HEK293 (cell line): ENCODE results near the gene TYROBP.

ENCODE experiments used
- CTCF ChIA-PET: fragments of 350-600 bp; formaldehyde crosslinking; extraction: SDS; loops from one replicate; lab custom pipeline; 2021; ENCODE audit warnings: antibody characterized with exemption; lab: Yijun Ruan, JAX
- POLR2A ChIA-PET: fragments of 300-600 bp; formaldehyde crosslinking; extraction: SDS; loops from one replicate; lab custom pipeline; 2020; ENCODE audit warnings: antibody characterized with exemption, inconsistent platforms; lab: Yijun Ruan, JAX
- H3K27ac ChIP-seq: fragments of 200-500 bp; sonication (Bioruptor generic); 2 replicates; pipeline ENCODE4 v1.5.1; 2014; ENCODE audit warnings: low read depth, low read length, control low read depth, inconsistent platforms; ENCODE audit errors: extremely low read depth
- H3K36me3 ChIP-seq, 2 experiments: fragments of 200-500 bp in 1 of 2; sonication (Bioruptor generic) in 1 of 2; 1 replicate in 1 of 2; 2 replicates in 1 of 2; pipeline ENCODE4 v1.5.1; 2014 to 2017; ENCODE audit warnings: inconsistent platforms in 2 of 2, low read length in 2 of 2; ENCODE audit not compliant: control insufficient read depth in 2 of 2, insufficient read depth in 1 of 2
- H3K4me1 ChIP-seq: fragments of 200-500 bp; sonication (Bioruptor generic); 2 replicates; pipeline ENCODE4 v1.5.1; 2014; ENCODE audit warnings: mild to moderate bottlenecking, low read length, inconsistent platforms; ENCODE audit not compliant: control insufficient read depth, insufficient read depth
- H3K4me3 ChIP-seq: 2 replicates; pipeline ENCODE4 v1.5.1; 2011; ENCODE audit warnings: low read depth, mild to moderate bottlenecking, control low read depth, low read length, moderate library complexity
- H3K9me3 ChIP-seq: fragments of 200-500 bp; sonication (Bioruptor generic); 2 replicates; pipeline ENCODE4 v1.5.1; 2014; ENCODE audit warnings: low read depth, low read length, inconsistent platforms; ENCODE audit not compliant: control insufficient read depth, insufficient read depth
- GLIS2 ChIP-seq: fragments of 450-650 bp; formaldehyde crosslinking; IDR thresholded peaks from 2 replicates; pipeline ENCODE4 v1.5.1; 2016; ENCODE audit warnings: missing biosample characterization, missing genetic modification characterization
- HOXD13 ChIP-seq: sonication (generic); formaldehyde crosslinking; IDR thresholded peaks from 2 replicates; pipeline ENCODE4 v1.8.0; 2022; ENCODE audit warnings: missing genetic modification reagents, borderline replicate concordance
- SCRT1 ChIP-seq: fragments of 450-650 bp; formaldehyde crosslinking; IDR thresholded peaks from 2 replicates; pipeline ENCODE4 v1.5.1; 2016; ENCODE audit warnings: missing biosample characterization, missing genetic modification characterization, borderline replicate concordance
- TCF7L2 ChIP-seq: IDR thresholded peaks from 2 replicates; pipeline ENCODE4 v1.6.1; 2011; ENCODE audit warnings: low read depth, mild to moderate bottlenecking, inconsistent platforms, low read length, moderate library complexity, borderline replicate concordance
- ZNF175 ChIP-seq: fragments of 450-650 bp; formaldehyde crosslinking; IDR thresholded peaks from 2 replicates; pipeline ENCODE4 v1.5.1; 2016; ENCODE audit warnings: missing biosample characterization, missing genetic modification characterization
- ZNF202 ChIP-seq: fragments of 450-650 bp; formaldehyde crosslinking; IDR thresholded peaks from 2 replicates; pipeline ENCODE4 v1.5.1; 2016; ENCODE audit warnings: missing biosample characterization, missing genetic modification characterization, borderline replicate concordance
- ZNF248 ChIP-seq: fragments of 450-650 bp; formaldehyde crosslinking; IDR thresholded peaks from 2 replicates; pipeline ENCODE4 v1.5.1; 2017; ENCODE audit warnings: missing biosample characterization, missing genetic modification characterization
- ZNF274 ChIP-seq, 2 experiments: fragments of 200-500 bp in 1 of 2; fragments of 450-650 bp in 1 of 2; sonication (Bioruptor generic) in 1 of 2; formaldehyde crosslinking in 1 of 2; IDR thresholded peaks; 2 replicates each; pipeline versions ENCODE4 v1.5.1 to v1.6.1; 2014 to 2016; ENCODE audit warnings: borderline replicate concordance in 1 of 2, inconsistent platforms in 1 of 2, low read length in 1 of 2, missing biosample characterization in 1 of 2, missing genetic modification characterization in 1 of 2
- ZNF302 ChIP-seq: fragments of 450-650 bp; formaldehyde crosslinking; IDR thresholded peaks from 2 replicates; pipeline ENCODE4 v1.5.1; 2016; ENCODE audit warnings: missing biosample characterization, missing genetic modification characterization, low read depth
- ZNF354C ChIP-seq: fragments of 450-650 bp; formaldehyde crosslinking; IDR thresholded peaks from 2 replicates; pipeline ENCODE4 v1.5.1; 2016; ENCODE audit warnings: missing biosample characterization, missing genetic modification characterization, low read depth, borderline replicate concordance
- ZNF366 ChIP-seq: fragments of 450-650 bp; formaldehyde crosslinking; conservative IDR thresholded peaks from 2 replicates; pipeline ENCODE4 v1.5.1; 2016; ENCODE audit warnings: missing biosample characterization, missing genetic modification characterization
- ZNF426 ChIP-seq: fragments of 450-650 bp; formaldehyde crosslinking; IDR thresholded peaks from 2 replicates; pipeline ENCODE4 v1.5.1; 2017; ENCODE audit warnings: missing biosample characterization, missing genetic modification characterization, mild to moderate bottlenecking, inconsistent platforms, moderate library complexity
- ZNF561 ChIP-seq: fragments of 450-650 bp; IDR thresholded peaks from 2 replicates; pipeline ENCODE4 v1.5.1; 2018; ENCODE audit warnings: missing biosample characterization, missing genetic modification characterization, borderline replicate concordance
- ZNF571 ChIP-seq: fragments of 450-650 bp; formaldehyde crosslinking; IDR thresholded peaks from 2 replicates; pipeline ENCODE4 v1.5.0; 2017; ENCODE audit warnings: missing biosample characterization, missing genetic modification characterization
- ZNF596 ChIP-seq: fragments of 450-650 bp; IDR thresholded peaks from 2 replicates; pipeline ENCODE4 v1.5.0; 2018; ENCODE audit warnings: missing biosample characterization, mild to moderate bottlenecking, missing genetic modification characterization, moderate library complexity
- ZNF600 ChIP-seq: fragments of 450-650 bp; formaldehyde crosslinking; IDR thresholded peaks from 2 replicates; pipeline ENCODE4 v1.5.1; 2016; ENCODE audit warnings: missing biosample characterization, missing genetic modification characterization
- ZNF645 ChIP-seq: fragments of 450-650 bp; formaldehyde crosslinking; IDR thresholded peaks from 2 replicates; pipeline ENCODE4; 2016; ENCODE audit warnings: missing biosample characterization, missing genetic modification characterization
- ZNF664 ChIP-seq: fragments of 450-650 bp; formaldehyde crosslinking; IDR thresholded peaks from 2 replicates; pipeline ENCODE4 v1.5.1; 2016; ENCODE audit warnings: missing biosample characterization, missing genetic modification characterization
- ZNF677 ChIP-seq: fragments of 450-650 bp; IDR thresholded peaks from 2 replicates; pipeline ENCODE4 v1.5.0; 2018; ENCODE audit warnings: missing biosample characterization, mild to moderate bottlenecking, missing genetic modification characterization, moderate library complexity
- ZNF837 ChIP-seq: fragments of 450-650 bp; formaldehyde crosslinking; IDR thresholded peaks from 2 replicates; pipeline ENCODE4 v1.5.1; 2016; ENCODE audit warnings: missing biosample characterization, missing genetic modification characterization
- ZNF843 ChIP-seq: fragments of 450-650 bp; formaldehyde crosslinking; IDR thresholded peaks from 2 replicates; pipeline ENCODE4 v1.5.1; 2016; ENCODE audit warnings: missing biosample characterization, missing genetic modification characterization
- ZSCAN23 ChIP-seq: fragments of 450-650 bp; formaldehyde crosslinking; IDR thresholded peaks from 2 replicates; pipeline ENCODE4 v1.5.1; 2016; ENCODE audit warnings: missing biosample characterization, missing genetic modification characterization
- TF ChIP-seq, protein P1 (sequence below): fragments of 450-650 bp; formaldehyde crosslinking; IDR thresholded peaks from 2 replicates; pipeline ENCODE4 v1.5.0; 2017; ENCODE audit warnings: missing biosample characterization, missing genetic modification characterization, borderline replicate concordance
- TF ChIP-seq, protein P2 (sequence below): fragments of 450-650 bp; formaldehyde crosslinking; IDR thresholded peaks from 2 replicates; pipeline ENCODE4 v1.5.1; 2016; ENCODE audit warnings: missing biosample characterization, missing genetic modification characterization

The TYROBP gene

DNA sequence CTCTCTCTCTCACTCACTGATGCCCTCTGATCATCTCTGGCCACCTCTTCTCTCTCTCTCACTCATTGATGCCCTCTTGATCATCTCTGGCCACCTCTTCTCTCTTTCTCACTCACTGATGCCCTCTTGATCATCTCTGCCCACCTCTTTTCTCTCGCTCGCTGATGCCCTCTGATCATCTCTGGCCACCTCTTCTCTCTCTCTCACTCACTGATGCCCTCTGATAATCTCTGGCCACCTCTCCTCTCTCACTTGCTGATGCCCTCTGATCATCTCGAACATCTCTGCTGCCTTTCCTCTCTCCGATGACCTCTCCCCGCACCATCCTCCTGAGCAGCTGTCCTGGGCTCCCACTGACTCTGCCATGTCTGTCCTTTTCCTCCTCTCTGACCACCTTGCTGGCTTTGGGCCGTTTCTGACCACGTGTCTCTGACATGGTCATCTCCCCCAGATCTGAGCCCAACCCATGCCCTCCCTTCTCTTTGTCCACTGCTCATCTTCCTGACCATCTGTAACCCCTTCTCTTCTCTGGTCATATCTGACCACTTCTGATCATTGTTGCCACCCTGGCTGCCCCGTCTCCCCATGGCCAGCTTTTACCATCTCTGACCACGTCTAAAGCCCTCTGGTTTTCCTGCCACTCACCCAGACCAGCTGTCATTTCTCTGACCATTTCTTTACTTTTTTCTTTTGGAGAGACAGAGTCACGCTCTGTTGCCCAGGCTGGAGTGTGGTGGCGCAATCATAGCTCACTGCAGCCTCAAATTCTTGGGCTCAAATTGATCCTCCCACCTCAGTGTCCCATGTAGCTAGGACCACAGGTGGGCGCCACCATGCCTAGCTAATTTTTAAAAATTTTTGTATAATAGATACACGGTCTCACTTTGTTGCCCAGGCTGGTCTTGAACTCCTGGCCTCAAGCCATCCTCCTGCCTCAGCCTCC, 30.5 kb upstream of the TYROBP start (continued):
- TF ChIP-seq ZNF600 (tag by site-specific recombination): 0 out of 2 replicates have a peak, but pooled peaks have one; percentile 34
- TF ChIP-seq ZSCAN23 (tag by site-specific recombination): no peak
- TF ChIP-seq ZNF366 (tag by site-specific recombination): peak; percentile 64; the same call in 1 of the 2 replicates
- no peak for TF ChIP-seq ZNF677 (tag by site-specific recombination)
- TF ChIP-seq ZNF596: peak; percentile 71
- TF ChIP-seq ZNF248 (tag by site-specific recombination): no peak
- TF ChIP-seq ZNF175 (tag by site-specific recombination): no peak
- no peak for TF ChIP-seq ZNF274 (IDR thresholded peaks at IDR 0.05; ENCODE audit: low read length)
- TF ChIP-seq ZNF274 (tag by site-specific recombination; IDR thresholded peaks at IDR 0.05; ENCODE audit: borderline replicate concordance): no peak

GRCh38 chr19:35937345-35938281, 29.5 kb upstream of the TYROBP start:
- CTCF ChIA-PET: interaction anchor here (0.7 to 1.6 kb wide), 3 partner anchors 8 to 12 kb away, joined by 3 to 9 read pairs (median 5); no protein-coding TSS in a partner anchor
- Histone ChIP-seq H3K4me3 (peak overlapping the region; percentile 49), H3K9me3 (no peaks in the 10 kb centered on the region; the same call in 1 of the 2 replicates), H3K27ac (no peak overlapping the region; the same call in 1 of the 2 replicates), H3K4me1 (peaks cover 26% of the 10 kb centered on the region), H3K36me3 (peaks cover 26 to 34% of the 10 kb centered on the region in 2 experiments)
- POLR2A ChIA-PET: interaction anchor here (1.3 kb wide), 1 partner anchor 12 kb away, joined by 4 read pairs; no protein-coding TSS in a partner anchor
- TF ChIP-seq ZNF664 (tag by site-specific recombination) (no peak), HOXD13 (CRISPR knock-in tag) (no peak), ZNF202 (tag by site-specific recombination) (no peak), GLIS2 (tag by site-specific recombination) (peak; percentile 36; the same call in 1 of the 2 replicates), ZNF561 (no peak), ZNF645 (tag by site-specific recombination) (0 out of 2 replicates have a peak, but pooled peaks have one; percentile 15), ZNF302 (tag by site-specific recombination) (no peak), ZNF843 (tag by site-specific recombination) (no peak), ZNF426 (no peak), ZNF837 (tag by site-specific recombination) (no peak), ZNF354C (tag by site-specific recombination) (no peak), TCF7L2 (no peak), SCRT1 (tag by site-specific recombination) (no peak), ZNF571 (no peak)
- TF ChIP-seq, protein P1, sequence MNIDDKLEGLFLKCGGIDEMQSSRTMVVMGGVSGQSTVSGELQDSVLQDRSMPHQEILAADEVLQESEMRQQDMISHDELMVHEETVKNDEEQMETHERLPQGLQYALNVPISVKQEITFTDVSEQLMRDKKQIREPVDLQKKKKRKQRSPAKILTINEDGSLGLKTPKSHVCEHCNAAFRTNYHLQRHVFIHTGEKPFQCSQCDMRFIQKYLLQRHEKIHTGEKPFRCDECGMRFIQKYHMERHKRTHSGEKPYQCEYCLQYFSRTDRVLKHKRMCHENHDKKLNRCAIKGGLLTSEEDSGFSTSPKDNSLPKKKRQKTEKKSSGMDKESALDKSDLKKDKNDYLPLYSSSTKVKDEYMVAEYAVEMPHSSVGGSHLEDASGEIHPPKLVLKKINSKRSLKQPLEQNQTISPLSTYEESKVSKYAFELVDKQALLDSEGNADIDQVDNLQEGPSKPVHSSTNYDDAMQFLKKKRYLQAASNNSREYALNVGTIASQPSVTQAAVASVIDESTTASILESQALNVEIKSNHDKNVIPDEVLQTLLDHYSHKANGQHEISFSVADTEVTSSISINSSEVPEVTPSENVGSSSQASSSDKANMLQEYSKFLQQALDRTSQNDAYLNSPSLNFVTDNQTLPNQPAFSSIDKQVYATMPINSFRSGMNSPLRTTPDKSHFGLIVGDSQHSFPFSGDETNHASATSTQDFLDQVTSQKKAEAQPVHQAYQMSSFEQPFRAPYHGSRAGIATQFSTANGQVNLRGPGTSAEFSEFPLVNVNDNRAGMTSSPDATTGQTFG (tag by site-specific recombination): peak; percentile 33; the same call in 1 of the 2 replicates
- TF ChIP-seq, protein P2, sequence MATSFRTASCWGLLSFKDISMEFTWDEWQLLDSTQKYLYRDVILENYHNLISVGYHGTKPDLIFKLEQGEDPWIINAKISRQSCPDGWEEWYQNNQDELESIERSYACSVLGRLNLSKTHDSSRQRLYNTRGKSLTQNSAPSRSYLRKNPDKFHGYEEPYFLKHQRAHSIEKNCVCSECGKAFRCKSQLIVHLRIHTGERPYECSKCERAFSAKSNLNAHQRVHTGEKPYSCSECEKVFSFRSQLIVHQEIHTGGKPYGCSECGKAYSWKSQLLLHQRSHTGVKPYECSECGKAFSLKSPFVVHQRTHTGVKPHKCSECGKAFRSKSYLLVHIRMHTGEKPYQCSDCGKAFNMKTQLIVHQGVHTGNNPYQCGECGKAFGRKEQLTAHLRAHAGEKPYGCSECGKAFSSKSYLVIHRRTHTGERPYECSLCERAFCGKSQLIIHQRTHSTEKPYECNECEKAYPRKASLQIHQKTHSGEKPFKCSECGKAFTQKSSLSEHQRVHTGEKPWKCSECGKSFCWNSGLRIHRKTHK: no peak
